H9 (cell line): ENCODE results near the gene MSANTD2. TPM values are rescaled to one million over a fixed set of nuclear protein-coding genes. Genes with fewer than 3 reads are reported as not detected.

ENCODE experiments used
- DNase-seq: peaks from one replicate; pipeline ENCODE4 v3.0.0-alpha.2; 2017
- H2AFZ ChIP-seq: one replicate; pipeline ENCODE4 v1.6.1; 2013; ENCODE audit warnings: mild to moderate bottlenecking, low read length, control low read depth, moderate library complexity
- H2AK5ac ChIP-seq: 2 replicates; pipeline ENCODE4 v1.6.1; 2013; ENCODE audit warnings: low read length, control low read depth, mixed read lengths; ENCODE audit not compliant: insufficient read length
- H2BK120ac ChIP-seq: one replicate; pipeline ENCODE4 v1.6.1; 2013; ENCODE audit warnings: low read depth, mild to moderate bottlenecking, low read length, control low read depth, inconsistent platforms; ENCODE audit not compliant: poor library complexity, severe bottlenecking
- H2BK12ac ChIP-seq: 2 replicates; pipeline ENCODE4 v1.6.1; 2013; ENCODE audit warnings: low read length, control low read depth, mixed read lengths, low read depth; ENCODE audit not compliant: insufficient read length
- H2BK15ac ChIP-seq: 2 replicates; pipeline ENCODE4 v1.6.1; 2013; ENCODE audit warnings: low read depth, low read length, control low read depth
- H2BK20ac ChIP-seq: one replicate; pipeline ENCODE4 v1.6.1; 2013; ENCODE audit warnings: low read depth, mild to moderate bottlenecking, low read length, control low read depth, inconsistent platforms; ENCODE audit not compliant: poor library complexity, severe bottlenecking
- H2BK5ac ChIP-seq: 2 replicates; pipeline ENCODE4 v1.6.1; 2013; ENCODE audit warnings: low read length, control low read depth, mixed read lengths; ENCODE audit not compliant: insufficient read length
- H3K14ac ChIP-seq: 2 replicates; pipeline ENCODE4 v1.6.1; 2013; ENCODE audit warnings: low read length, control low read depth; ENCODE audit not compliant: insufficient read depth
- H3K18ac ChIP-seq: 2 replicates; pipeline ENCODE4 v1.6.1; 2013; ENCODE audit warnings: low read depth, mild to moderate bottlenecking, mixed read lengths, low read length, control low read depth; ENCODE audit not compliant: insufficient read length
- H3K23ac ChIP-seq: 2 replicates; pipeline ENCODE4 v1.6.1; 2013; ENCODE audit warnings: low read length, control low read depth, mixed read lengths, low read depth; ENCODE audit not compliant: insufficient read length
- H3K23me2 ChIP-seq: 2 replicates; pipeline ENCODE4 v1.6.1; 2013; ENCODE audit warnings: low read depth, mild to moderate bottlenecking, mixed read lengths, low read length, control low read depth; ENCODE audit not compliant: insufficient read length, poor library complexity, severe bottlenecking
- H3K27ac ChIP-seq: 2 replicates; pipeline ENCODE4 v1.5.1; 2013; ENCODE audit warnings: low read length, control low read depth, mixed read lengths, low read depth; ENCODE audit not compliant: insufficient read length
- H3K27me3 ChIP-seq: 2 replicates; pipeline ENCODE4 v1.6.1; 2013; ENCODE audit warnings: low read length, control low read depth, inconsistent platforms; ENCODE audit not compliant: insufficient read depth
- H3K4ac ChIP-seq: 2 replicates; pipeline ENCODE4 v1.6.1; 2013; ENCODE audit warnings: low read depth, mild to moderate bottlenecking, control low read depth, inconsistent platforms, low read length, moderate library complexity
- H3K4me1 ChIP-seq: 2 replicates; pipeline ENCODE4 v1.6.1; 2013; ENCODE audit warnings: low read length, control low read depth, inconsistent platforms; ENCODE audit not compliant: insufficient read depth
- H3K4me2 ChIP-seq: 2 replicates; pipeline ENCODE4 v1.6.1; 2013; ENCODE audit warnings: low read length, control low read depth, mixed read lengths; ENCODE audit not compliant: insufficient read length, insufficient read depth
- H3K56ac ChIP-seq: 2 replicates; pipeline ENCODE4 v1.6.1; 2013; ENCODE audit warnings: low read depth, mild to moderate bottlenecking, mixed read lengths, low read length, control low read depth; ENCODE audit not compliant: insufficient read length
- H3K79me1 ChIP-seq: 2 replicates; pipeline ENCODE4 v1.6.1; 2013; ENCODE audit warnings: low read depth, mild to moderate bottlenecking, moderate library complexity, low read length, control low read depth, inconsistent platforms; ENCODE audit not compliant: insufficient read depth, poor library complexity, severe bottlenecking
- H3K79me2 ChIP-seq: 2 replicates; pipeline ENCODE4 v1.6.1; 2013; ENCODE audit warnings: low read length, control low read depth, inconsistent platforms; ENCODE audit not compliant: insufficient read depth
- H3K9ac ChIP-seq: 2 replicates; pipeline ENCODE4 v1.6.1; 2013; ENCODE audit warnings: low read length, control low read depth, mixed read lengths; ENCODE audit not compliant: insufficient read length; ENCODE audit errors: extremely low read depth
- H3K9me3 ChIP-seq: one replicate; pipeline ENCODE4 v1.6.1; 2013; ENCODE audit warnings: low read depth, low read length, inconsistent platforms; ENCODE audit not compliant: control insufficient read depth
- H3T11ph ChIP-seq: one replicate; pipeline ENCODE4 v1.6.1; 2013; ENCODE audit warnings: mild to moderate bottlenecking, low read length, control low read depth, inconsistent platforms
- H4K20me1 ChIP-seq: one replicate; pipeline ENCODE4 v1.6.1; 2013; ENCODE audit not compliant: control insufficient read depth, insufficient read length, insufficient read depth
- H4K5ac ChIP-seq: 2 replicates; pipeline ENCODE4 v1.6.1; 2013; ENCODE audit warnings: low read depth, mild to moderate bottlenecking, mixed read lengths, low read length, control low read depth; ENCODE audit not compliant: insufficient read length
- H4K8ac ChIP-seq: replicated peaks from 2 replicates; pipeline ENCODE4 v1.6.1; 2013; ENCODE audit warnings: low read length, control low read depth, mixed read lengths, low read depth; ENCODE audit not compliant: insufficient read length
- H4K91ac ChIP-seq: 2 replicates; pipeline ENCODE4 v1.6.1; 2013; ENCODE audit warnings: low read depth, mild to moderate bottlenecking, moderate library complexity, mixed read lengths, low read length, control low read depth; ENCODE audit not compliant: insufficient read length
- H3K27ac Mint-ChIP-seq, 3 experiments: 2 replicates in 2 of 3; 3 replicates in 1 of 3; pipeline ENCODE4 v1.8.0; 2020 to 2021; ENCODE audit warnings: mixed read lengths in 3 of 3, mild to moderate bottlenecking in 1 of 3, moderate library complexity in 1 of 3
- H3K27me3 Mint-ChIP-seq: 2 replicates; pipeline ENCODE4 v1.8.0; 2021; ENCODE audit warnings: low read depth, mild to moderate bottlenecking, moderate library complexity, mixed read lengths
- H3K36me3 Mint-ChIP-seq, 3 experiments: 2 replicates in 2 of 3; 3 replicates in 1 of 3; pipeline ENCODE4 v1.8.0; 2020 to 2021; ENCODE audit warnings: low read depth in 3 of 3, mixed read lengths in 3 of 3; ENCODE audit not compliant: insufficient read depth in 1 of 3
- H3K4me1 Mint-ChIP-seq, 2 experiments: 2 replicates each; pipeline ENCODE4 v1.8.0; 2020; ENCODE audit warnings: mixed read lengths in 2 of 2
- H3K4me3 Mint-ChIP-seq, 2 experiments: 2 replicates in 1 of 2; 3 replicates in 1 of 2; pipeline ENCODE4 v1.8.0; 2020 to 2021; ENCODE audit warnings: mild to moderate bottlenecking in 2 of 2, mixed read lengths in 2 of 2, moderate library complexity in 1 of 2
- H3K9me3 Mint-ChIP-seq, 2 experiments: 2 replicates in 1 of 2; 3 replicates in 1 of 2; pipeline ENCODE4 v1.8.0; 2020; ENCODE audit warnings: mild to moderate bottlenecking in 2 of 2, mixed read lengths in 2 of 2, moderate library complexity in 1 of 2
- CTCF ChIP-seq: fragments of 200-600 bp; sonication (generic); conservative IDR thresholded peaks from 3 replicates; pipeline ENCODE4 v1.8.0; 2021; ENCODE audit warnings: antibody characterized with exemption, mild to moderate bottlenecking
- WGBS: extraction: QIAGEN DNeasy Blood & Tissue Kit; methylation state at CpG from one replicate; pipeline ENCODE4 v1.1.7; 2013; ENCODE audit warnings: missing lambda C conversion rate, low lambda C conversion rate, mixed read lengths; ENCODE audit not compliant: insufficient read length; ENCODE audit errors: extremely low coverage; 5-methylcytosine and 5-hydroxymethylcytosine counted together
- total RNA-seq: library from RNA; stranded (reverse); gene quantifications from 2 replicates; pipeline ENCODE4 v1.2.1, GENCODE V29; 2021

MSANTD2 gene
- total RNA-seq, 1 experiment from 2014 or later, result 18.1 TPM

GRCh38 chr11:124749912-124750311 lies 50.3 kb downstream of the MSANTD2 start:
- H3K27me3 Mint-ChIP-seq, result peaks cover 71% of the 10 kb centered on the region
- Histone ChIP-seq H3K14ac (no peak overlapping the region), H4K20me1 (no peaks in the 10 kb centered on the region), H3K79me1 (no peaks in the 10 kb centered on the region), H3K4me2 (no peak overlapping the region), H4K5ac (no peak overlapping the region), H3K4ac (no peak overlapping the region), H2AK5ac (no peak overlapping the region), H3K18ac (no peak overlapping the region), H3K4me1 (peaks cover 3% of the 10 kb centered on the region; the same call in 1 of the 2 replicates), H4K8ac (no peak overlapping the region), H2BK15ac (no peak overlapping the region), H2BK120ac (no peak overlapping the region), H2AFZ (no peak overlapping the region), H3K27ac (no peak overlapping the region), H2BK12ac (no peak overlapping the region), H3T11ph (no peak overlapping the region), H3K56ac (no peak overlapping the region), H2BK5ac (no peak overlapping the region), H3K23ac (no peak overlapping the region), H3K9ac (no peak overlapping the region), H4K91ac (no peak overlapping the region), H3K27me3 (peaks cover 88% of the 10 kb centered on the region), H3K23me2 (peaks cover 22% of the 10 kb centered on the region), H3K79me2 (no peaks in the 10 kb centered on the region), H2BK20ac (no peak overlapping the region), H3K9me3 (no peaks in the 10 kb centered on the region)
- no peak for DNase-seq
- no peaks in the 10 kb centered on the region; a peak in 2 of 7 replicates for H3K36me3 Mint-ChIP-seq
- TF ChIP-seq CTCF, result no peak
- H3K27ac Mint-ChIP-seq, result no peak overlapping the region
- no CpG with 5 or more reads among the region's 1 CpG for WGBS
- H3K4me1 Mint-ChIP-seq, result peaks cover 18 to 42% of the 10 kb centered on the region in 2 experiments
- H3K4me3 Mint-ChIP-seq, result no peak overlapping the region
- peaks cover 3 to 7% of the 10 kb centered on the region in 2 experiments; a peak in 2 of 5 replicates for H3K9me3 Mint-ChIP-seq
